WTC11 (cell line): ENCODE measurements around the gene SHC2. TPM values are rescaled to one million over a fixed set of nuclear protein-coding genes. Genes with fewer than 3 reads are reported as not detected.

Experiments used
- EMX1 ChIP-seq: fragments of 250-450 bp; sonication (Bioruptor Pico); IDR thresholded peaks from 2 replicates; pipeline ENCODE4 v1.8.0; 2021; ENCODE audit warnings: mild to moderate bottlenecking
- GTF2I ChIP-seq: fragments of 250-450 bp; sonication (Bioruptor Pico); conservative IDR thresholded peaks from 2 replicates; pipeline ENCODE4 v1.4.0; 2021; ENCODE audit warnings: mild to moderate bottlenecking
- KAT7 ChIP-seq: sonication (generic); formaldehyde crosslinking; IDR thresholded peaks from 2 replicates; pipeline ENCODE4 v1.8.1; 2023; ENCODE audit warnings: missing genetic modification reagents, mild to moderate bottlenecking, borderline replicate concordance
- SOX15 ChIP-seq: fragments of 250-450 bp; sonication (Bioruptor Pico); IDR thresholded peaks from 2 replicates; pipeline ENCODE4 v1.9.0; 2021; ENCODE audit warnings: mild to moderate bottlenecking
- TP53 ChIP-seq: sonication (generic); formaldehyde crosslinking; IDR thresholded peaks from 2 replicates; pipeline ENCODE4 v1.8.1; 2023; ENCODE audit warnings: mild to moderate bottlenecking, missing genetic modification reagents
- ZNF121 ChIP-seq: sonication (generic); formaldehyde crosslinking; IDR thresholded peaks from 2 replicates; pipeline ENCODE4 v1.8.0; 2023; ENCODE audit warnings: missing genetic modification reagents
- ZNF138 ChIP-seq: sonication (generic); formaldehyde crosslinking; conservative IDR thresholded peaks from 2 replicates; pipeline ENCODE4 v1.8.1; 2022; ENCODE audit warnings: mild to moderate bottlenecking, moderate library complexity, missing genetic modification reagents
- ZNF263 ChIP-seq: sonication (generic); formaldehyde crosslinking; IDR thresholded peaks from 2 replicates; pipeline ENCODE4 v1.8.1; 2022; ENCODE audit warnings: low read depth, mild to moderate bottlenecking, moderate library complexity, missing genetic modification reagents
- ZNF396 ChIP-seq: fragments of 250-450 bp; sonication (Bioruptor Pico); IDR thresholded peaks from 2 replicates; pipeline ENCODE4 v1.8.0; 2021; ENCODE audit warnings: mild to moderate bottlenecking, moderate library complexity, borderline replicate concordance
- total RNA-seq: library from RNA; stranded (reverse); gene quantifications from 3 replicates; pipeline ENCODE4 v1.2.3, GENCODE V29; 2021
- TF ChIP-seq, protein P1 (sequence below): fragments of 250-450 bp; sonication (Bioruptor Pico); IDR thresholded peaks from 2 replicates; pipeline ENCODE4 v1.9.0; 2021; ENCODE audit warnings: mild to moderate bottlenecking
- TF ChIP-seq, protein P2 (sequence below): sonication (generic); formaldehyde crosslinking; IDR thresholded peaks from 2 replicates; pipeline ENCODE4 v1.8.1; 2022; ENCODE audit warnings: low read depth, mild to moderate bottlenecking, moderate library complexity, missing genetic modification reagents, borderline replicate concordance
- TF ChIP-seq, protein P3 (sequence below): sonication (generic); formaldehyde crosslinking; IDR thresholded peaks from 2 replicates; pipeline ENCODE4 v1.8.1; 2022; ENCODE audit warnings: missing genetic modification reagents, borderline replicate concordance
- TF ChIP-seq, protein P4 (sequence below): sonication (generic); formaldehyde crosslinking; IDR thresholded peaks from 2 replicates; pipeline ENCODE4 v1.8.0; 2022; ENCODE audit warnings: mild to moderate bottlenecking, missing genetic modification reagents
- TF ChIP-seq, protein P5 (sequence below): sonication (generic); formaldehyde crosslinking; IDR thresholded peaks from 2 replicates; pipeline ENCODE4 v1.8.1; 2023; ENCODE audit warnings: mild to moderate bottlenecking, missing genetic modification reagents, moderate library complexity
- TF ChIP-seq, protein P6 (sequence below): sonication (generic); formaldehyde crosslinking; IDR thresholded peaks from 2 replicates; pipeline ENCODE4 v1.8.0; 2022; ENCODE audit warnings: missing genetic modification reagents
- TF ChIP-seq, protein P7 (sequence below): fragments of 250-450 bp; sonication (Bioruptor Pico); IDR thresholded peaks from 2 replicates; pipeline ENCODE4 v2.1.2; 2022; ENCODE audit warnings: mild to moderate bottlenecking, moderate library complexity
- TF ChIP-seq, protein P8 (sequence below): fragments of 250-450 bp; sonication (Bioruptor Pico); IDR thresholded peaks from 2 replicates; pipeline ENCODE4 v1.9.0; 2021; ENCODE audit warnings: mild to moderate bottlenecking
- TF ChIP-seq, protein P9 (sequence below): fragments of 250-450 bp; sonication (Bioruptor Pico); IDR thresholded peaks from 2 replicates; pipeline ENCODE4 v1.8.0; 2021; ENCODE audit warnings: mild to moderate bottlenecking

Gene SHC2
- total RNA-seq, 1 experiment from 2014 or later: 8.4 TPM

DNA sequence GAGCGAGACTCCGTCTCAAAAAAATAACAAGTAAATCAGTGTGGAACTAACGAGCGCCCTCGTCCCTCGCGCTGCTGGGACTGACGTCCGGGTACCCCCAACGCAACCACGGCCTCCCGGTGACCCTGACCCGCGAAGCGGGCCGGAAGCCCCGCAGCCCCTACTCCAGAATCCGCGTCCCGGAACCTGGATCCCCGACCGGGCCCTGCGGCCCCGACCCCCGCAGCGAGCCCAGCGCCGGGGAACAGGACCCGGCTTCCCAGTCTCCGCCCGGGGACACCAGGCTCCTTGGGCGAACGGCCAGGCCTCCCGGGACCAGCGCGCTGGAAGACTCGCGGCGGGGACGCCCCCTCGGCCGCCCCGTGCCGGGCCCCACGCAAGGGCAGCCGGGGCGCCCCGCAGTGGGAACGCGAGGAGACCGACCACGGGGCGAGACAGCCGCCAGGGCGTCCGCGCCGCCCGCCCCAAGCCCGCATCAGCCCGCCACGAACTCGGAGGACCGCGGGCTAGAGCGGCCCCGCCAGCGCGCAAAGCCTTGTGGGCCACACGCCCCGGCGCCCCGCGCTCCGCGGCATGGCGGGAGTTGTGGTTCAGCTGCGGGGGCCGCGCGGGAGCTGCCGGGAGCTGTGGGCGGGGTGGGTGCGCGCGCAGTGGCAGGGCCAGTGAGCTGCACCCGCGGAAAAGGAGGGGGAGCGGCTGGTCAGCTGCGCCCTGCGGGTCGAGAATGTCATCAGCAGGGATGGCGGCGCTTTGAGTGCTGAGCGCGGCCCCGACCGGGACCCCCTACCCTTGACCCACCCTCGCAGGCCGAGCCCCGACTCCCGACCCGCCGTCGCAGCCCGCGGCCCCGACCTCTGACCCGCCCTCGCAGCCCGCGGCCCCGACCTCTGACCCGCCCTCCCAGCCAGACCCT is 27.9 kb upstream of the SHC2 start (continued):
- TF ChIP-seq ZNF121 (CRISPR knock-in tag) (no peak), SOX15 (CRISPR knock-in tag) (no peak), EMX1 (no peak), KAT7 (CRISPR knock-in tag) (peak; percentile 70; the same call in 1 of the 2 replicates), ZNF396 (CRISPR knock-in tag) (no peak), ZNF138 (CRISPR knock-in tag) (no peak), ZNF263 (CRISPR knock-in tag) (no peak), GTF2I (no peak), TP53 (peak; percentile 90)
- TF ChIP-seq, protein P1, sequence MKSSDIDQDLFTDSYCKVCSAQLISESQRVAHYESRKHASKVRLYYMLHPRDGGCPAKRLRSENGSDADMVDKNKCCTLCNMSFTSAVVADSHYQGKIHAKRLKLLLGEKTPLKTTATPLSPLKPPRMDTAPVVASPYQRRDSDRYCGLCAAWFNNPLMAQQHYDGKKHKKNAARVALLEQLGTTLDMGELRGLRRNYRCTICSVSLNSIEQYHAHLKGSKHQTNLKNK (CRISPR knock-in tag): no peak
- TF ChIP-seq, protein P2, sequence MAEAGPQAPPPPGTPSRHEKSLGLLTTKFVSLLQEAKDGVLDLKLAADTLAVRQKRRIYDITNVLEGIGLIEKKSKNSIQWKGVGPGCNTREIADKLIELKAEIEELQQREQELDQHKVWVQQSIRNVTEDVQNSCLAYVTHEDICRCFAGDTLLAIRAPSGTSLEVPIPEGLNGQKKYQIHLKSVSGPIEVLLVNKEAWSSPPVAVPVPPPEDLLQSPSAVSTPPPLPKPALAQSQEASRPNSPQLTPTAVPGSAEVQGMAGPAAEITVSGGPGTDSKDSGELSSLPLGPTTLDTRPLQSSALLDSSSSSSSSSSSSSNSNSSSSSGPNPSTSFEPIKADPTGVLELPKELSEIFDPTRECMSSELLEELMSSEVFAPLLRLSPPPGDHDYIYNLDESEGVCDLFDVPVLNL (CRISPR knock-in tag): no peak; the same call in 1 of the 2 replicates
- TF ChIP-seq, protein P3, sequence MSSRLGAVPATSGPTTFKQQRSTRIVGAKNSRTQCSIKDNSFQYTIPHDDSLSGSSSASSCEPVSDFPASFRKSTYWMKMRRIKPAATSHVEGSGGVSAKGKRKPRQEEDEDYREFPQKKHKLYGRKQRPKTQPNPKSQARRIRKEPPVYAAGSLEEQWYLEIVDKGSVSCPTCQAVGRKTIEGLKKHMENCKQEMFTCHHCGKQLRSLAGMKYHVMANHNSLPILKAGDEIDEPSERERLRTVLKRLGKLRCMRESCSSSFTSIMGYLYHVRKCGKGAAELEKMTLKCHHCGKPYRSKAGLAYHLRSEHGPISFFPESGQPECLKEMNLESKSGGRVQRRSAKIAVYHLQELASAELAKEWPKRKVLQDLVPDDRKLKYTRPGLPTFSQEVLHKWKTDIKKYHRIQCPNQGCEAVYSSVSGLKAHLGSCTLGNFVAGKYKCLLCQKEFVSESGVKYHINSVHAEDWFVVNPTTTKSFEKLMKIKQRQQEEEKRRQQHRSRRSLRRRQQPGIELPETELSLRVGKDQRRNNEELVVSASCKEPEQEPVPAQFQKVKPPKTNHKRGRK (CRISPR knock-in tag): no peak
- TF ChIP-seq, protein P4, sequence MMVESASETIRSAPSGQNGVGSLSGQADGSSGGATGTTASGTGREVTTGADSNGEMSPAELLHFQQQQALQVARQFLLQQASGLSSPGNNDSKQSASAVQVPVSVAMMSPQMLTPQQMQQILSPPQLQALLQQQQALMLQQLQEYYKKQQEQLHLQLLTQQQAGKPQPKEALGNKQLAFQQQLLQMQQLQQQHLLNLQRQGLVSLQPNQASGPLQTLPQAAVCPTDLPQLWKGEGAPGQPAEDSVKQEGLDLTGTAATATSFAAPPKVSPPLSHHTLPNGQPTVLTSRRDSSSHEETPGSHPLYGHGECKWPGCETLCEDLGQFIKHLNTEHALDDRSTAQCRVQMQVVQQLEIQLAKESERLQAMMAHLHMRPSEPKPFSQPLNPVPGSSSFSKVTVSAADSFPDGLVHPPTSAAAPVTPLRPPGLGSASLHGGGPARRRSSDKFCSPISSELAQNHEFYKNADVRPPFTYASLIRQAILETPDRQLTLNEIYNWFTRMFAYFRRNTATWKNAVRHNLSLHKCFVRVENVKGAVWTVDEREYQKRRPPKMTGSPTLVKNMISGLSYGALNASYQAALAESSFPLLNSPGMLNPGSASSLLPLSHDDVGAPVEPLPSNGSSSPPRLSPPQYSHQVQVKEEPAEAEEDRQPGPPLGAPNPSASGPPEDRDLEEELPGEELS: peak; percentile 83; the same call in 1 of the 2 replicates
- TF ChIP-seq, protein P5, sequence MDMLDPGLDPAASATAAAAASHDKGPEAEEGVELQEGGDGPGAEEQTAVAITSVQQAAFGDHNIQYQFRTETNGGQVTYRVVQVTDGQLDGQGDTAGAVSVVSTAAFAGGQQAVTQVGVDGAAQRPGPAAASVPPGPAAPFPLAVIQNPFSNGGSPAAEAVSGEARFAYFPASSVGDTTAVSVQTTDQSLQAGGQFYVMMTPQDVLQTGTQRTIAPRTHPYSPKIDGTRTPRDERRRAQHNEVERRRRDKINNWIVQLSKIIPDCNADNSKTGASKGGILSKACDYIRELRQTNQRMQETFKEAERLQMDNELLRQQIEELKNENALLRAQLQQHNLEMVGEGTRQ: peak; percentile 70
- TF ChIP-seq, protein P6, sequence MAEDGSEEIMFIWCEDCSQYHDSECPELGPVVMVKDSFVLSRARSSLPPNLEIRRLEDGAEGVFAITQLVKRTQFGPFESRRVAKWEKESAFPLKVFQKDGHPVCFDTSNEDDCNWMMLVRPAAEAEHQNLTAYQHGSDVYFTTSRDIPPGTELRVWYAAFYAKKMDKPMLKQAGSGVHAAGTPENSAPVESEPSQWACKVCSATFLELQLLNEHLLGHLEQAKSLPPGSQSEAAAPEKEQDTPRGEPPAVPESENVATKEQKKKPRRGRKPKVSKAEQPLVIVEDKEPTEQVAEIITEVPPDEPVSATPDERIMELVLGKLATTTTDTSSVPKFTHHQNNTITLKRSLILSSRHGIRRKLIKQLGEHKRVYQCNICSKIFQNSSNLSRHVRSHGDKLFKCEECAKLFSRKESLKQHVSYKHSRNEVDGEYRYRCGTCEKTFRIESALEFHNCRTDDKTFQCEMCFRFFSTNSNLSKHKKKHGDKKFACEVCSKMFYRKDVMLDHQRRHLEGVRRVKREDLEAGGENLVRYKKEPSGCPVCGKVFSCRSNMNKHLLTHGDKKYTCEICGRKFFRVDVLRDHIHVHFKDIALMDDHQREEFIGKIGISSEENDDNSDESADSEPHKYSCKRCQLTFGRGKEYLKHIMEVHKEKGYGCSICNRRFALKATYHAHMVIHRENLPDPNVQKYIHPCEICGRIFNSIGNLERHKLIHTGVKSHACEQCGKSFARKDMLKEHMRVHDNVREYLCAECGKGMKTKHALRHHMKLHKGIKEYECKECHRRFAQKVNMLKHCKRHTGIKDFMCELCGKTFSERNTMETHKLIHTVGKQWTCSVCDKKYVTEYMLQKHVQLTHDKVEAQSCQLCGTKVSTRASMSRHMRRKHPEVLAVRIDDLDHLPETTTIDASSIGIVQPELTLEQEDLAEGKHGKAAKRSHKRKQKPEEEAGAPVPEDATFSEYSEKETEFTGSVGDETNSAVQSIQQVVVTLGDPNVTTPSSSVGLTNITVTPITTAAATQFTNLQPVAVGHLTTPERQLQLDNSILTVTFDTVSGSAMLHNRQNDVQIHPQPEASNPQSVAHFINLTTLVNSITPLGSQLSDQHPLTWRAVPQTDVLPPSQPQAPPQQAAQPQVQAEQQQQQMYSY: no peak
- TF ChIP-seq, protein P7, sequence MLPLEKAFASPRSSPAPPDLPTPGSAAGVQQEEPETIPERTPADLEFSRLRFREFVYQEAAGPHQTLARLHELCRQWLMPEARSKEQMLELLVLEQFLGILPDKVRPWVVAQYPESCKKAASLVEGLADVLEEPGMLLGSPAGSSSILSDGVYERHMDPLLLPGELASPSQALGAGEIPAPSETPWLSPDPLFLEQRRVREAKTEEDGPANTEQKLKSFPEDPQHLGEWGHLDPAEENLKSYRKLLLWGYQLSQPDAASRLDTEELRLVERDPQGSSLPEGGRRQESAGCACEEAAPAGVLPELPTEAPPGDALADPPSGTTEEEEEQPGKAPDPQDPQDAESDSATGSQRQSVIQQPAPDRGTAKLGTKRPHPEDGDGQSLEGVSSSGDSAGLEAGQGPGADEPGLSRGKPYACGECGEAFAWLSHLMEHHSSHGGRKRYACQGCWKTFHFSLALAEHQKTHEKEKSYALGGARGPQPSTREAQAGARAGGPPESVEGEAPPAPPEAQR: no peak
- TF ChIP-seq, protein P8, sequence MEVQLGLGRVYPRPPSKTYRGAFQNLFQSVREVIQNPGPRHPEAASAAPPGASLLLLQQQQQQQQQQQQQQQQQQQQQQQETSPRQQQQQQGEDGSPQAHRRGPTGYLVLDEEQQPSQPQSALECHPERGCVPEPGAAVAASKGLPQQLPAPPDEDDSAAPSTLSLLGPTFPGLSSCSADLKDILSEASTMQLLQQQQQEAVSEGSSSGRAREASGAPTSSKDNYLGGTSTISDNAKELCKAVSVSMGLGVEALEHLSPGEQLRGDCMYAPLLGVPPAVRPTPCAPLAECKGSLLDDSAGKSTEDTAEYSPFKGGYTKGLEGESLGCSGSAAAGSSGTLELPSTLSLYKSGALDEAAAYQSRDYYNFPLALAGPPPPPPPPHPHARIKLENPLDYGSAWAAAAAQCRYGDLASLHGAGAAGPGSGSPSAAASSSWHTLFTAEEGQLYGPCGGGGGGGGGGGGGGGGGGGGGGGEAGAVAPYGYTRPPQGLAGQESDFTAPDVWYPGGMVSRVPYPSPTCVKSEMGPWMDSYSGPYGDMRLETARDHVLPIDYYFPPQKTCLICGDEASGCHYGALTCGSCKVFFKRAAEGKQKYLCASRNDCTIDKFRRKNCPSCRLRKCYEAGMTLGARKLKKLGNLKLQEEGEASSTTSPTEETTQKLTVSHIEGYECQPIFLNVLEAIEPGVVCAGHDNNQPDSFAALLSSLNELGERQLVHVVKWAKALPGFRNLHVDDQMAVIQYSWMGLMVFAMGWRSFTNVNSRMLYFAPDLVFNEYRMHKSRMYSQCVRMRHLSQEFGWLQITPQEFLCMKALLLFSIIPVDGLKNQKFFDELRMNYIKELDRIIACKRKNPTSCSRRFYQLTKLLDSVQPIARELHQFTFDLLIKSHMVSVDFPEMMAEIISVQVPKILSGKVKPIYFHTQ (CRISPR knock-in tag): no peak
- TF ChIP-seq, protein P9, sequence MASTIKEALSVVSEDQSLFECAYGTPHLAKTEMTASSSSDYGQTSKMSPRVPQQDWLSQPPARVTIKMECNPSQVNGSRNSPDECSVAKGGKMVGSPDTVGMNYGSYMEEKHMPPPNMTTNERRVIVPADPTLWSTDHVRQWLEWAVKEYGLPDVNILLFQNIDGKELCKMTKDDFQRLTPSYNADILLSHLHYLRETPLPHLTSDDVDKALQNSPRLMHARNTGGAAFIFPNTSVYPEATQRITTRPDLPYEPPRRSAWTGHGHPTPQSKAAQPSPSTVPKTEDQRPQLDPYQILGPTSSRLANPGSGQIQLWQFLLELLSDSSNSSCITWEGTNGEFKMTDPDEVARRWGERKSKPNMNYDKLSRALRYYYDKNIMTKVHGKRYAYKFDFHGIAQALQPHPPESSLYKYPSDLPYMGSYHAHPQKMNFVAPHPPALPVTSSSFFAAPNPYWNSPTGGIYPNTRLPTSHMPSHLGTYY (CRISPR knock-in tag): no peak
